Fibroblast of the conjunctiva (primary cell): ENCODE measurements around the gene DES.

Experiments
- DNase-seq: peaks from one replicate; pipeline ENCODE4 v3.0.0-alpha.2; 2010; ENCODE audit warnings: low read depth

Gene DES

DNA sequence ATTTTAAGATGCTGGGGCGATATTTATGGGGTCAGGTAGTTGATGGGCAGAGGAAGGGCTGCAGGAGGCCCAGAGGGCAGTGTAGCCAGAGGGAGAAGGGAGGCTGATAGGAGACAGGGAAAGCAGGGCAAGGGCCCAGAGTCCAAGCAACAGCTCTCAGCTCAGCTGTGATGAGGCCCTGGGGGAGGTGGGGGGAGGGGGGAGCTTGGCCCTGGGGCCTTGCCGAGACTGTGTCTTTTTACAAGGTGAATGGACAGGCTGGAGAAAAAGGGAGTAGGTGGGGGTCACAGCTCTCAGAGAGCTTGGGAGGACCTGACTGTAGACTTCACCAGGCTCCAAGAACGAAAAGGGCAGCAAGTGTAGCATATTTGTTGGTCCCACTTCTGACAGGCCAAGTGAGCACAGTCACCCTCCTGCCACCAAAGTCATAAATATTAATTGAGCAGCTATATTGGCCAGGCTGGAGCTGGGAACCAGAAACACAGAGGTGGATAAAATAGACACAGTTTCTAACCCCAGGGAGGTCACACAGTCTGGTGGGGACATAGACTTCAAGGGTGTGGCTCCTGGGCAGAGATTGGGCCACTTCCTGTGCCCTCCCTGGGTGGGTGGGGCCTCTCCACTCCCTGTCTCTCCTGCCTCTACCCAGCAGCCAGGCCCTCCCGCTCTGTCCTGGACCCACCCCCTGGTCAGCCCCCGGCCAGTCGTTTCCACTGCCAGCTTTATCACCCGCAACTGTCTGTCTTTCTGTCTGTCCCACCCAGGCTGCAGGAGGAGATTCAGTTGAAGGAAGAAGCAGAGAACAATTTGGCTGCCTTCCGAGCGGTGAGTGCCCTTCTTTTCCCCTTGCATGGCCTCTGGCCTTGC is 1.4 kb downstream of the DES start:
- DNase-seq = no peak

DNA sequence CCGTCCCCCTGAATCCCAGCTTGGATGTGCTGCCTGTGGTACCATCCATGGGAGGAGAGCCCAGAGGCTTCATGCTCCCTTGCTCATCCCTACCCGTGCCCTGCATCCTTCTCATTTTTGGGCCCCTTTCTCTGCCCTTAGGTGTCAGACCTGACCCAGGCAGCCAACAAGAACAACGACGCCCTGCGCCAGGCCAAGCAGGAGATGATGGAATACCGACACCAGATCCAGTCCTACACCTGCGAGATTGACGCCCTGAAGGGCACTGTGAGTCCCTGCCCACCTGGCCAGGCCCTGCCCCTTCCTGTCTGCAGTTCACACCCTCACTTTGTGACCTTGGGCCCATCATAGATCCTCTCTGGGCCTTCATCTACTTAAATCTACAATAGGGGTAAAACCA is 2.5 kb downstream of the DES start:
- no peak for DNase-seq

DNA sequence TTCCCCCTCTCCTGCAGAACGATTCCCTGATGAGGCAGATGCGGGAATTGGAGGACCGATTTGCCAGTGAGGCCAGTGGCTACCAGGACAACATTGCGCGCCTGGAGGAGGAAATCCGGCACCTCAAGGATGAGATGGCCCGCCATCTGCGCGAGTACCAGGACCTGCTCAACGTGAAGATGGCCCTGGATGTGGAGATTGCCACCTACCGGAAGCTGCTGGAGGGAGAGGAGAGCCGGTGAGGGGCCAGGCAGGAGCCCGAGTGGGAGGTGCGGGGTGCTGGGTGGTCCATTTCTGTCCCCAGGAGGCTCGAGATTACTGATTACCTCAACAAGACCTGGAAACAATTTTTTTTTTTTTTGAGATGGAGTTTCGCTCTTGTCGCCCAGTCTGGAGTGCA is 3.1 kb downstream of the DES start:
- no peak for DNase-seq

DNA sequence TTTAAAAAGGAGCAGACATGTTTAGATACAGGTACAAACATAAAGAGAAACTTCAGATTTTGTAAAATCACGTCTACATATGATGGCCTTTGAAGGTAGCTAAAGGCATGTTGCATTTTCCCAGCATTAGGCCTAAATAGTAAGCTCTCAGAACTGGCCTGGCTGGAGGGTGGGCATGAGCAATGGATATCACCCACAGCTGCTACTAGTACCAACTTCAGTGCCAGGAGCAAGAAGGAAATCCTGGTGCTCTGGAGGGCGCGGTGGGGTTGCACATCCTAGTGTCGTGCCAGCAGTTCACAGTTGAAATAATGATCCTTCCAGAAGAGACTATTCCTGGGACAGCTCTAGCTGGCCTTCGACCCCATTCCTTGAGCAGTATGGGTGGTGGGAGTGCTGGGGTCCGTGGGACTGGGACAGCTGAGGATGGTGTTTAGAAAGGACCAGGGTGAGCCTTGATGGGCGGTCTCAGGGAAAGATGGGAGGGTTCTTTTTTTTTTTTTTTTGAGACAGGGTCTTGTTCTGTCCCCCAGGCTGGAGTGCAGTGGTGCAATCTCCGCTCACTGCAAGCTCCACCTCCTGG is 4.9 kb downstream of the DES start:
- no peak for DNase-seq

DNA sequence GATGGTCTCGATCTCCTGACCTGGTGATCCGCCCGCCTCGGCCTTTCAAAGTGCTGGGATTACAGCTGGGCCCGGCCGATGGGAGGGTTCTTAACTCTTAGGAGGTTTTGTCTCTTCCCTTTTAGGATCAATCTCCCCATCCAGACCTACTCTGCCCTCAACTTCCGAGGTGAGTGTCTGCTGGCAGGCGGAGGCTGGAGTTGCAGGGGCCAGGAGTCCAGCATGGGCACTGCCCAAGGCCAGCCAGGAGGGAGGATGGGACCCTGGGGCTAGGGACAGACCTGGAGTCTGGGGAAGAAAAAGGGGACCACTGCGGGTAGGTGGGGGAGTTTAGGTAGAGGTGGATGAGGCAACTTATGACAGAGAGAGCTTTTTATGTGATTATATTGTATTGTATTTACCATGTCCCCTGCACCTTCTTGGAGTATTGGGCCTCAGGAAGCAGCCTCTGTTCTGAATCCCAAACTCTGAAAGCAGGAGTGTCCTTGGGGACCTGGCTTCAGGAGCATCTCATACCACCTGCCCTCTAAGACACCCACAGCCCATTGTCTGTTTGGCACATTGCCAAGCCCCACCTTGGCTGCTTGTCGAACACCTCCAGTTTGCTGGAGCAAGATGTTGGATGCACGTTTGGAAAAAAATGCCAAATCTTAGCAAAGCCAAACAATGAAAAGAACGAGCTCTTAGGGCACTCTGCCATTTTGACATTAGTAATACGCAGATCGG is 5.6 kb downstream of the DES start:
- DNase-seq = no peak

DNA sequence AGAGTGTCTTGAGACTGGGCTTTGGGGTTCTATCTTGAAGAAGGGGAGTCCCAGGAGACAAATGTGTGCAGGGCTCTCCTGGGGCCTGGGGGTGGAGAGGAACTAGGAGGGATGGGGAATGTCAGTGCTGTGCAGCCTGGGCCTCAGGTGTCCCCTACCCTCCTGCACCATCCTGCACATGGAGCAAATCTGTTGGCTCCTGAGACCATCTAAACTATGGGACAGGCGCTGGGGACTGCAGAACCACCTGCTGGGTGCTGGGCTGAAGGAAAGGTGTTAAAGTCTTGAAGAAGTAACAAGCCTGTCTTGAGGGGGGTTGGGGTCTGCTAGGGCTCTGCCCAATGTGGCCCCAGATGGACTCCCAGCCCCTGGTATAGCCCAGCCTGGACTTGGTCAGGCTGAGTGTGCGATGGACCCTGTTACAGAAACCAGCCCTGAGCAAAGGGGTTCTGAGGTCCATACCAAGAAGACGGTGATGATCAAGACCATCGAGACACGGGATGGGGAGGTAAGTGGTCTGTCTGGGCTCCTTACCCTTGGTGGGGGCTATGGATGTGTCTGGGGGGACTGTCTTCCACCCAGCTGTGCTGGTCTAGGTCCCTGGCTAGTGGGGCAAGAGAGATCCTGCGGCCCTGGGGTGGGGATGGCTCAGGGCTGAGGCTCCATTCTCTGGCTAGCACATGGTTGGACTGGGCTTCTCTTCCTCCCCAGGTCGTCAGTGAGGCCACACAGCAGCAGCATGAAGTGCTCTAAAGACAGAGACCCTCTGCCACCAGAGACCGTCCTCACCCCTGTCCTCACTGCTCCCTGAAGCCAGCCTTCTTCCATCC is 7.3 kb downstream of the DES start:
- DNase-seq = no peak

DNA sequence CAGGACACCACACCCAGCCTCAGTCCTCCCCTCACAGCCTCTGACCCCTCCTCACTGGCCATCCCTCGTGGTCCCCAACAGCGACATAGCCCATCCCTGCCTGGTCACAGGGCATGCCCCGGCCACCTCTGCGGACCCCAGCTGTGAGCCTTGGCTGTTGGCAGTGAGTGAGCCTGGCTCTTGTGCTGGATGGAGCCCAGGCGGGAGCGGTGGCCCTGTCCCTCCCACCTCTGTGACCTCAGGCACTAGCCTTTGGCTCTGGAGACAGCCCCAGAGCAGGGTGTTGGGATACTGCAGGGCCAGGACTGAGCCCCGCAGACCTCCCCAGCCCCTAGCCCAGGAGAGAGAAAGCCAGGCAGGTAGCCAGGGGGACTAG is 7.9 kb downstream of the DES start:
- no peak for DNase-seq

DNA sequence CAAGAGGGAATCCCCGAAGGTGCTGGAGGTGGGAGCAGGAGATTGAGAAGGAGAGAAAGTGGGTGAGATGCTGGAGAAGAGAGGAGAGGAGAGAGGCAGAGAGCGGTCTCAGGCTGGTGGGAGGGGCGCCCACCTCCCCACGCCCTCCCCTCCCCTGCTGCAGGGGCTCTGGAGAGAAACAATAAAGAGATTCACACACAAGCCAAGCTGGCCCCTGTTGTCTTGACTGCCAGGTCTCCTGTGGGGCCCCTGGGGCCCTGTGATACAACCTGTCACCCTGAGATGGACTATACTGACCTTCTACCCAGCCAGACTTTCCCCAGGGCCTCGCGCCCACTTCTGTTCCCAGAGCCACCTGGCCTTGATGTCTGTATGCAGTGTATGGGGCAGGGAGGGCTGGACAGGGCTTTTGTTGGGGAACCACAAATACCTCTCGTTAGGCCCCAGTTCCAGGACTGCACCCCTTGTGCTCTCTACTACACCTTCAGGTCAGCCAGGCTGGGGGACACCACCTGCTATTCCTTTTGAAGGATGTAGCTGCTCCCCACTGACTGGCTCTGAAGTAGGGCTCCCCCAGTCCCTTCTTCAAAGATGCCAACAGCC is 8.5 kb downstream of the DES start:
- DNase-seq = no peak

DNA sequence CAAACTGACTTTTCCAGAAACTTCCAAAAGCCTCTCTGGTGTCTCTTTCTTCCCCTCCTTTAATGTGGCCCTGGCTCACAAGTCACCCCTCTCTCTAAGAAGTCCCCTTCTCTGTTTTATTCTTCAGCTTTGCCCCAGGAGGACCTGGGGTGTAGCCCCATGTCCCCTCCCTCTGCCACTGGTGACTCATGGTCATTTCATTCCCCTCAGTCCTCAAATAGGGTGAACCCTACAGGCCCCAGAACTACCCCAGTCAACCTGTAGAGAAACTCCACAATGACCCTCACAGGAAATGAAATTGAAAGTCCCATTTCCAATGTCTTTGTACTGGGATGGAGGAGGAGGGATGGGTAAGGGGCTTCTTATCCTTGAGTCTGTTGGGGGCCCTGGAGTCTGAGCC is 10.3 kb downstream of the DES start:
- DNase-seq = no peak

DNA sequence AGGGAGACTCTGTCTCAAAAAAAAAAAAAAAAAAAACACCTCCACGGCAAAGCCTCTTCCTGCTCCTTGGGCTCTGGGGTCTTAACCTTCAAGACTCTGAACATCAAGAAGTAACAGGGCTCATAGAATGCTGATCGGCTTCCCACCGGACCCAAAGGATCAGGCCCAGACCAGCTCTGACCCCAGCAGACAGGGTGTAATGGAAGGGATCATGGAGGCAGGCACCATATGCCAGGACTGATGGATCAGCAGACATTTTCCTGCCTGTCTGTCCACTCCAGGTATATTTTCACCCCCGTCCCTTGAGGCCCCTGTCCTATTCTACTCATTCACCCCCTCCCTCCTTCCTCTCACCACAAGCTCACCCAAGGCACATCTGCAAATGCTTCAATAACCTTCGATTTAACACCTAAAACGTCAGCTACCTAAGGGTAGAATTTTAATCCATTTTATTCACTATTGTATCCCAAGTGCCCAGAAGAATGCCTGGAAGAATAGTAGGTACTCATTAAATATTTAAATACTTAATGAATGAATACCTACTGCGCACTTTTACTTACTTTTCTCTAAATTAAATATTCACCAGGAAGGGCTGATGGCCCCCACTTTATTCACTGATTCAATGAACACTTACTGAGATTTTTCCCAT is 11.9 kb downstream of the DES start:
- DNase-seq = no peak

DNA sequence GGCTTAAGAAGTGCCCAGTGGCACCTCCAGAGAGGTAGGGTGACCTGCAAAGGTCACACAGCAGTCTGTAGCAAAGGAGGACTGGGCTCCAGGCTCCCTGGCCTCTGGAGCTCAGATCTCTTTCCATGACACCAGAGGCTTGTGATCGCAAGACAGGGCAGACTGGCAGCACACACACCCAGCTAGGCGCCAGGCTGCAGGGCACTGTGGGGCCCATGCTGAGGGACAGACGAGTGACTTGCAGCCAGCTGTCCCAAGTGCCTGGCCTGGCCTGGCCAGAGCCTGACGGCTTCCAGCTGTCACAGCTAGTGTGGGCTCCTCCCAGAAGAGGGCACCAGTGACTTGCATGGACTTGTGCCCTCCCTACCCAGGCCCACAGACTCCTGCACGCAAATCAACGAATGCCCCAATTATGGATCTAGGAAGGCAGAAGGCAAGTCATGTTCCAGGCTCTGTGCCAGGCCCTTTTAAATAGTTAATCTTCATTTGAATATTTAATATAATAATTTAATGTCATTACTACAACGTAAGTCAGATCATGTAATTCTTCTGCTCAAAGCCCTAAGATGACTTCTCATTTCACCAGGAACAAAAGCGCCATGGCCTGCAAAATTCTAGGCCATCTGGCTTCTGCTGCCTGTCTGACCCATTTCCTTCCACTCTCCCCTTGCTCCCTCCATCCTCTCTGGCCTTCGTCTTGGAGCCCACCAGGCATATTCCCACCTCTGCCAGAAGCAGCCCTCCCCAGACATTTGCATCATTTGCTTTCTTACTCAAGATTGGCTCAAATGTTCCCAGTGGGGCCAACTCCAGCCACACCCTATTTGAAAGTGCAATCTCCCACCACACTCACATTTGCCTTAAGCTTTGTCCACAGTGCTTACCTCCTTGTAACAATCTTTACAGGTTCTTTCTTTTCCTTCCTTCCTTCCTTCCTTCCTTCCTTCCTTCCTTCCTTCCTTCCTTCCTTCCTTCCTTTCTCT is 12.7 kb downstream of the DES start:
- DNase-seq = no peak

DNA sequence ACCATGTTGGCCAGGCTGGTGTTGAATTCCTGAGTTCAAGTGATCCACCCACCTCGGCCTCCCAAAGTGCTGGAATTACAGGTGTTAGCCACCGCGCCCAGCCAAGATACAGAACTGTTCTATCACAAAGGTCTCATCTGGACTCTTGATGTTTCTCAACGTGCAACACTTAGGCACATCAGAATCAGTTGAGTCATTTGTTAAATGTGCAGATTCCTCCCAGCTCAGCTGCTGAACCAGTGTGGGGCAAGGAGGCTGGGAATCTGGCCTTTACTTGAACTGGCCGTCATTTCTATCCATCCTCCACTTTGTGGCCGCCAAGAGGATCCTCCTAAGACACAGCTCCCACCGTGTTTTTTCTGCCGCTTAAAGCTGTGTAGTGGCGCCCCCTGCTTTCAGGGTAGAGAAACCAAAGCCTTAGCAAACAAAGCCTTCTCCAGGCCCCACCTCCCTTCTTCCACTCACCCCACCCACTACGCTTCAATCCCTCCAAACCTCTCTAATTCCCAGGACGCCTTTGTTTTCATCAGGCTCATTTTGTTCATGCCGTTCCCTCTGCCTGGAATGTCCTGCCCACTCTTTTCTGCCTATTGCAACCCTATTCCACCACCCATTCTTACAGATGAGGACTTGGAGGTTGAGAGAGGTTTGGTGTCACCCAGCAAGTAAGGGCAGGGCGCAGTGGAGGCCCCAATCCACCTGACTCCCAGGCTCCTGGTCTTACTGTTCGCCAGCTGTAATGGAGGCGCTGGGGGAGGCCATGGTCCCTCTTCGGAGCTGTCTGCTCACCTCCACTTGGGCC is 15.7 kb downstream of the DES start:
- DNase-seq = peak; percentile 64

DNA sequence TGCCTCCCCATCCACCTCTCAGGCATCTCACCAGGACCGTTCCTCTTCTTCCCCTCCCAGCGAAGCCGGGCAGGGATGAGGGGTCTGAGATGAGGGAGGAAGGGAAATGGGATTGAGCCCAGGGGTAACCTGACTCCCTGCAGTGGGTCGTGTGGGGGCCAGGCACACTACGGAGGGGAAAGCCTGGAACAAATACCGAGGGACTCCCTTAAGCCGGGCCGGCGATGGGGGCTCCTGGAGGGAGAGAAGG is 16.2 kb downstream of the DES start:
- DNase-seq = no peak

DNA sequence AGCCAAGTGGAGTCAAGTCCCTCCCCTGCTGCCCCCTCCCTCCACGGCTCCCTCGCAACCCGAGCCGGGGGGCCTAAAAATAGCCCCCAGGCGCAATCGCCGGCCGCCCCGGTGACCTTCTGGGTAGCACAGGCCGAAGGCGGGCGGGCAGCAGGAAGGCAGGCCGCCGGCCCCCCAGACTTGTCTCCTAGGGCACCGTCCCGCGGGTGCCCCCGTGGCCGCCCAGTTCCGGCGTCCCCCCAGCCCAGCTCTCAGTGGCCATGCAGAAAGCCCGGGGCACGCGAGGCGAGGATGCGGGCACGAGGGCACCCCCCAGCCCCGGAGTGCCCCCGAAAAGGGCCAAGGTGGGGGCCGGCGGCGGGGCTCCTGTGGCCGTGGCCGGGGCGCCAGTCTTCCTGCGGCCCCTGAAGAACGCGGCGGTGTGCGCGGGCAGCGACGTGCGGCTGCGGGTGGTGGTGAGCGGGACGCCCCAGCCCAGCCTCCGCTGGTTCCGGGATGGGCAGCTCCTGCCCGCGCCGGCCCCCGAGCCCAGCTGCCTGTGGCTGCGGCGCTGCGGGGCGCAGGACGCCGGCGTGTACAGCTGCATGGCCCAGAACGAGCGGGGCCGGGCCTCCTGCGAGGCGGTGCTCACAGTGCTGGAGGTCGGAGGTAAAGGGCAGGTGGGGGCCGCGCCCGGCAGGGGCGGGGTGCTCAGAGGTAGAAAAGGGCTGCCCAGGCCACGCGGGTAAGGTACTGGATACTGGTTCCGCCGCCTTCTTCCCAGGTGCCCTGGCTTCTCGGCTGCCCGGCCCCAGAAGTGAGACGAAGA is 16.7 kb downstream of the DES start, which contains the start of gene SPEG:
Gene SPEG, plus strand, starts transcription at position 126 of the 808 bp plus-strand sequence. Its CDS starts 135 bp downstream, at position 261.
- no peak for DNase-seq

DNA sequence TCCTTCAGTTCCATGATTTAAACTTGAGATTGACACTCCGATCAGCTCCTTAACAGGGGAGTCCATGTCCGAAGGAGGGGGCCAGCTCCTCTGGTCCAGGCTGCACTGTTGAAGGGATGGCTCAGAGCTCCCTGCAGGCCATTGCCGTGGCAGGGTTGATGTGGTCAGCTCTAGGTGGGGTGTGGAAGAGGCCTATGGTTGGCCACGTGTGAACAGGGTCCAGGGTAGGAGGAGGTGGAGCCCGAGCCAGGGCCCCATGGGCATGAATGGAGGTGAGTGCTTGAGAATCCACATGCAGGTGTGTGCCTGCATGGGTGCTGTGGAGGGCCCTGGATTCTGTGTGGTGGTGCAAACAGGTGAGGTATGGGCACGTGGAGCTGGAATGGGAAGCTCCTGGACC is 17.5 kb downstream of the DES start:
- no peak for DNase-seq

DNA sequence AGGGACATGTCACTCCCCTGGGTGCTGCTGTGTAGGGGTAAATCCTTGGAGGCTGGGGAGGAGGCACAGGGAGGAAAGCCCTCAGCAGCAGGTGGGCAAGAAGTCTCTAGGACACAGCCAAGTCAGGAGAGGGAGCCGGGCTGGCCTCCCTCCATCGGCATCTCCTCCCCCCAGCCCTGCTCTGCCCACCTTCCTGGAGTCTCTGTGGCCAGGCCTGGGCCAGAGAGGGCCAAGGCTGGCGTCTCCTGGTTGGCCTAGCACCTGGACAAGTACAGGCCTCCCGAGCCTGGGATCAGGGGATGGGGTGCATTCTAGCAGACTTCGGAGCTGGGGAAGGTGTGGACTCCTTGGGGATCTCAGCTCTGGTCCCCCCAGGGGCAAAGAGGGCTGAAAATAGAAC is 18.3 kb downstream of the DES start:
- DNase-seq = no peak

DNA sequence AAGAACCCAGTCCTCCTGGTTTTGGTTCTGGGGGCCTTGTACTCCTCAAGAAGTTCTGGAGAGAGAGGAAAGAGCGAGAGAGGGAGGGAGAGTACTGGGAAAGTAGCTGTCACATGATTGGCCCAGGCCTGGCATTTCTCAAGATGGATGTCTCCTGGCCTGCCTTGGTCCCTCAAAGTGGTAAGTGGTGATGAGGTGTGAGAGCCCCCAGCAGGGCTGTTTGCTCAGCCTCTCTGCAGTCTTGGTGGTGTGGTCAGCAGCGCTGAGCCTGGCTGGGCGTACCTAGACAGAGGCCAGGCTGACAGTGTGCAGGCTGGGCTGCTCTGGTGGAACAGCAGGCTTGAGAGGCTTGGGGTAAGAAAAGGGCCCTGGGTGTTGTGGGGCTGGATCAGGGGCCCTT is 19.0 kb downstream of the DES start:
- no peak for DNase-seq

DNA sequence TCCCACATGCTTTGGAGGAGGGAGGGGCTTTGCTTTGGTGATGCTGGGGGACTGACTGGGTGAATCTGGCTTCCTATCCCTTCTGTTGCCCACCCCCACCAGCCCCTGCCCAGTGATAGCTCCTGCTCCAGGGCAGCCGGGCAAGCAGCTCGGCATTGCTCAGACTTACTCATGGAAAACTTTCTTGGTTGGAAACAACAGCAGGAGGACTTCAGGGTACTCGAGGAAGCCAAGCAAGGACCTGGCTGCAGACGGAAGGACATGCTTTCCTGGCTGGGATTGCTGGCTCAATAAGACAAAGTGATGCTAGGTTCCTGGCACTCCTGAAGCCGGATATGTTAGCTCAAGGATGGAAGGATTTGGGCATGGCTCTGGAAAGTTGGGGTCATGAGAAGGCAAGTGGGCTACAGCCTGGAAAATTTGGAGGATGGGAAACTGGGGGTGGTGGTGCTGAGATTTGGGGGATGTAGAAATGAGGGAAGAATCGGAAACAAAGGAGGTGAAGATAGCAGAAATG is 19.6 kb downstream of the DES start:
- DNase-seq = no peak
